Central memory CD8-positive, alpha-beta T cell (primary cell): Measurements from ENCODE around the gene SCTR.

Experiments used
- ATAC-seq: fragments of 150-1000 bp; cut with Tn5 transposase; replicated peaks from 2 replicates; pipeline ENCODE4 v1.10.0; 2022; ENCODE audit warnings: mild to moderate bottlenecking, moderate FRiP score, moderate number of reproducible peaks; ENCODE audit not compliant: poor library complexity, severe bottlenecking; ENCODE audit errors: extremely low read depth
- DNase-seq, 2 donors: peaks; one replicate each; pipeline ENCODE4 v3.0.0; 2021; ENCODE audit warnings: low spot score in 2 of 2
- H3K27ac Mint-ChIP-seq: one replicate; pipeline ENCODE4 v1.8.0; 2022; ENCODE audit warnings: low read depth, mild to moderate bottlenecking, moderate library complexity, mixed read lengths
- H3K27me3 Mint-ChIP-seq: one replicate; pipeline ENCODE4 v1.8.0; 2022; ENCODE audit warnings: mixed read lengths
- H3K36me3 Mint-ChIP-seq: one replicate; pipeline ENCODE4 v1.8.0; 2022; ENCODE audit warnings: mild to moderate bottlenecking, moderate library complexity, mixed read lengths; ENCODE audit not compliant: insufficient read depth
- H3K4me1 Mint-ChIP-seq: one replicate; pipeline ENCODE4 v1.8.0; 2022; ENCODE audit warnings: mixed read lengths
- H3K4me3 Mint-ChIP-seq: one replicate; pipeline ENCODE4 v1.8.0; 2022; ENCODE audit warnings: mild to moderate bottlenecking, moderate library complexity, mixed read lengths
- H3K9me3 Mint-ChIP-seq: one replicate; pipeline ENCODE4 v1.8.0; 2022; ENCODE audit warnings: mixed read lengths

Gene SCTR

DNA sequence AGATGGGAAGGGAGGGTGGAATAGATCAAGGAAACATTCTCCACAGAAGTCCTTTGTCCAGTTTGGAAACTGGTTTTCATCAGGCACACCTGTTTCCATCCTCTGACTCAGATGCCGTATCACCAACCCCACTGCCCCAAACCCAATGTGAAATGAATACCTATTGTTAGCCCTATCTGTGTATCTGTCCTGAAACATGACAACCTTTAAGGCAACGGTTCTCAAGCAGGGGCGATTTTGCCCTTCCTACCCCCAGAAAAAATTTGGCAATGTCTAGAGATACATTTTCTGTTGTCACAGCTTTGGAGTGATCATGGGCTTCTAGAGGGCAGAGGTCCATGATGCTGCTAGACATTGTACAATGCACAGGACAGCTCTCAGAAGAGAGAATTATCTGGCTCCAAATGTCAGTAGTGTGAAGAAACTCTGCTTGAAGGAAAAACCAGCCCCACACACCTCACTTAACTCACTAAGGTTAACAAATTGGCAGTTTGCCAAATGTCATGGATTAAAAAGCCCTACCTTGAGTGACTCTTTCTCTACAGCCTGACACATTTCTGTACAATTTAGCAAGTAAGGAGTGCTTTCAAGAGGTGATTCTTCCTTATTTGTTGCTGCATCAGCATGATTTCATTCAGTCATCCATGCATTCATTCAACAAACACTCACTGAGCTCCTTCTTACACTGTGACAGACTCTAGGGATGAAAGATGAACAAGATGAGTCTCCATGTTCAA lies 3.4 kb downstream of the SCTR start:
- no peaks in the 10 kb centered on the region for H3K4me1 Mint-ChIP-seq
- H3K36me3 Mint-ChIP-seq, result no peaks in the 10 kb centered on the region
- H3K4me3 Mint-ChIP-seq, result no peak overlapping the region
- ATAC-seq (no peak), DNase-seq (no peak)
- H3K27me3 Mint-ChIP-seq, result peaks cover 61% of the 10 kb centered on the region
- H3K9me3 Mint-ChIP-seq, result no peaks in the 10 kb centered on the region
- no peak overlapping the region for H3K27ac Mint-ChIP-seq

GRCh38 chr2:119519057-119519408 lies 5.2 kb downstream of the SCTR start:
- Mint-ChIP-seq H3K9me3 (no peaks in the 10 kb centered on the region), H3K27ac (no peak overlapping the region), H3K4me1 (no peaks in the 10 kb centered on the region), H3K4me3 (no peak overlapping the region), H3K27me3 (peaks cover 63% of the 10 kb centered on the region), H3K36me3 (no peaks in the 10 kb centered on the region)
- no peak for DNase-seq
- ATAC-seq, result no peak

- Mint-ChIP-seq H3K36me3 (no peaks in the 10 kb centered on the region), H3K27ac (no peak overlapping the region), H3K4me1 (no peaks in the 10 kb centered on the region), H3K4me3 (no peak overlapping the region), H3K27me3 (peaks cover 61% of the 10 kb centered on the region), H3K9me3 (no peaks in the 10 kb centered on the region)
- DNase-seq, result no peak
- no peak for ATAC-seq
Observed at GRCh38 chr2:119518401-119519056, 5.8 kb downstream of the SCTR start.

- ATAC-seq (no peak), DNase-seq (no peak)
- no peaks in the 10 kb centered on the region for H3K4me1 Mint-ChIP-seq
- H3K27me3 Mint-ChIP-seq, result peaks cover 58% of the 10 kb centered on the region
- no peaks in the 10 kb centered on the region for H3K9me3 Mint-ChIP-seq
- no peak overlapping the region for H3K4me3 Mint-ChIP-seq
- H3K36me3 Mint-ChIP-seq, result no peaks in the 10 kb centered on the region
- H3K27ac Mint-ChIP-seq, result no peak overlapping the region
Observed at GRCh38 chr2:119517433-119517832, 6.8 kb downstream of the SCTR start.

DNA sequence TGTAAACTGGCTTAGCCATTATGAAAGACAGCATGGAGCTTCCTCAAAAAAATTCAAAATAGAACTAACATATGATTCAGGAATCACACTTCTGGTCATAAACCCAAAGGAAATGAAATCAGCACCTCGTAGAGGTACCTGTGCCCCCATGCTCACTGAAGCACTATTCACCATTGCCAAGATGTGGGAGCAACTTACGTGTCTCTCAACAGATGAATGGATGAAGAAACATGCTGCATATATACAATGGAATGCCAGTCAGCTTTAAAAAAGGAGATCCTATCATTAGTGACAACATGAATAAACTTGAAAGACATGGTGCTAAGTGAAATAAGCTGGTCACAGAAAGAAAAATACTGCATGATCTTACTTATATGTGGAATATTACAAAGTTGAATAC lies 8.2 kb downstream of the SCTR start:
- Mint-ChIP-seq H3K9me3 (no peaks in the 10 kb centered on the region), H3K27ac (no peak overlapping the region), H3K4me1 (no peaks in the 10 kb centered on the region), H3K4me3 (no peak overlapping the region), H3K27me3 (peaks cover 56% of the 10 kb centered on the region), H3K36me3 (no peaks in the 10 kb centered on the region)
- ATAC-seq, result no peak
- DNase-seq, result no peak

DNA sequence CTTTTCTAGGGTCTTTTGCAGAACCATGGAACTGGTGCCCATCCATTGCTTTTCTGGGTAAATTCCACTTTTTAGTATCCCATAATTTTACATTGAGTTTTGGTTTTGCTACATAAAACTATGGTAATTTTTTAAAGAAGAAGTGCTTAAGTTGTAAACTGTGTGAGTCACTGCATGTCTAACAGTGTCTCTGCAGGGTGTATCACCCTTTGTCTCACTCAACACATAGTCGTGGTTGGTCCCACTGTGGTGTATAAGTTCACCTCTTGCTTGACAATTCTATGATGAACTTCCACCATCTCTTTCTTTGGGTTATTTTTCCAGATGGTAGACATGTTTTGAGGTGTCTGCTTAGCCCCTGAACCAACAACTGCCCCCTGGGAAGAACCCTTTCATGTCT lies 10.5 kb downstream of the SCTR start:
- Mint-ChIP-seq H3K4me1 (no peaks in the 10 kb centered on the region), H3K4me3 (no peak overlapping the region), H3K27me3 (peaks cover 69% of the 10 kb centered on the region), H3K9me3 (no peaks in the 10 kb centered on the region), H3K36me3 (no peaks in the 10 kb centered on the region), H3K27ac (no peak overlapping the region)
- DNase-seq (no peak), ATAC-seq (no peak)

- ATAC-seq (no peak), DNase-seq (no peak)
- Mint-ChIP-seq H3K4me3 (no peak overlapping the region), H3K27me3 (peaks cover 65% of the 10 kb centered on the region), H3K9me3 (no peaks in the 10 kb centered on the region), H3K27ac (no peak overlapping the region), H3K4me1 (no peaks in the 10 kb centered on the region), H3K36me3 (no peaks in the 10 kb centered on the region)
Observed at GRCh38 chr2:119512946-119513345, 11.3 kb downstream of the SCTR start.

GRCh38 chr2:119511989-119512388 lies 12.3 kb downstream of the SCTR start:
- ATAC-seq, result no peak
- no peak overlapping the region for H3K4me3 Mint-ChIP-seq
- no peaks in the 10 kb centered on the region for H3K36me3 Mint-ChIP-seq
- no peak overlapping the region for H3K27ac Mint-ChIP-seq
- H3K27me3 Mint-ChIP-seq, result peaks cover 62% of the 10 kb centered on the region
- H3K9me3 Mint-ChIP-seq, result no peaks in the 10 kb centered on the region
- no peak for DNase-seq
- H3K4me1 Mint-ChIP-seq, result no peaks in the 10 kb centered on the region

- Mint-ChIP-seq H3K27me3 (peaks cover 36% of the 10 kb centered on the region), H3K4me3 (no peak overlapping the region), H3K27ac (no peak overlapping the region), H3K9me3 (no peaks in the 10 kb centered on the region), H3K4me1 (no peaks in the 10 kb centered on the region), H3K36me3 (no peaks in the 10 kb centered on the region)
- no peak for ATAC-seq
- no peak for DNase-seq
Observed at GRCh38 chr2:119508756-119509155, 15.5 kb downstream of the SCTR start.

GRCh38 chr2:119496682-119497081 lies 27.6 kb downstream of the SCTR start:
- Mint-ChIP-seq H3K27me3 (peaks cover 68% of the 10 kb centered on the region), H3K9me3 (peaks cover 23% of the 10 kb centered on the region), H3K4me1 (no peaks in the 10 kb centered on the region), H3K27ac (no peak overlapping the region), H3K4me3 (no peak overlapping the region), H3K36me3 (no peaks in the 10 kb centered on the region)
- ATAC-seq, result no peak
- no peak for DNase-seq

GRCh38 chr2:119495948-119496347 lies 28.3 kb downstream of the SCTR start:
- Mint-ChIP-seq H3K4me1 (no peaks in the 10 kb centered on the region), H3K9me3 (peaks cover 17% of the 10 kb centered on the region), H3K27me3 (peaks cover 61% of the 10 kb centered on the region), H3K27ac (no peak overlapping the region), H3K36me3 (no peaks in the 10 kb centered on the region), H3K4me3 (no peak overlapping the region)
- no peak for ATAC-seq
- no peak for DNase-seq

- Mint-ChIP-seq H3K4me1 (no peaks in the 10 kb centered on the region), H3K27ac (no peak overlapping the region), H3K36me3 (no peaks in the 10 kb centered on the region), H3K4me3 (no peak overlapping the region), H3K27me3 (peaks cover 44% of the 10 kb centered on the region), H3K9me3 (peaks cover 10% of the 10 kb centered on the region)
- DNase-seq (no peak), ATAC-seq (no peak)
Observed at GRCh38 chr2:119494163-119494790, 30.0 kb downstream of the SCTR start.
